PFSK-1 (cell line): Measurements from ENCODE around the gene DOK5.

ENCODE experiments used
- POLR2AphosphoS5 ChIP-seq: IDR thresholded peaks from 2 replicates; pipeline ENCODE4 v1.6.1; 2012; ENCODE audit warnings: low read depth, mild to moderate bottlenecking, control low read depth, low read length, moderate library complexity
- REST ChIP-seq, 2 experiments: IDR thresholded peaks; 2 replicates each; pipeline versions ENCODE4 v1.6.1 to v1.8.0; 2011 to 2012; ENCODE audit warnings: low read depth in 2 of 2, low read length in 2 of 2, control low read depth in 1 of 2, inconsistent platforms in 1 of 2, mild to moderate bottlenecking in 1 of 2, moderate library complexity in 1 of 2; ENCODE audit not compliant: insufficient read depth in 1 of 2
- TAF1 ChIP-seq: IDR thresholded peaks from 2 replicates; pipeline ENCODE4 v1.6.1; 2012; ENCODE audit warnings: low read length, control low read depth, borderline replicate concordance; ENCODE audit not compliant: insufficient read depth

DNA sequence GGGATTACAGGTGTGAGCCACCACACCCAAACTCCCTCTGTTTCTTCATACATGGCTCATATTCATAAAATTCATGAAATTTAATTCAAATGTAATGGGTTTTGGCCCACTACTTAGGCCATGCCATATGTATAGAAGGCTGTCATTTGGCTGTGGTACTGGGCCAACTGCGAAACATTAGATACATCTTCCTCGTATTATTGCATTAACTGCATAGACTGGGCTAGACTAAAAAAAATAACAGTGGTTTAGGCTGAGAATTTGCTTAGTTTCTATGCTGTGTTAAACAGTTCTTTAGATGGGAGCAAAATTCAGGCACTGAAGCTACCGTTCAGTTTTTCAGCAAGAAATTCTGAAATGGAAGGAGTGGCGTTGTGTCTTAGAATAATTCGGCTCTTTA is 133.6 kb downstream of the DOK5 start:
- TF ChIP-seq REST (IDR thresholded peaks at IDR 0.05; ENCODE audit: insufficient read depth in 1 of 2, low read depth in 2 of 2, low read length in 2 of 2): no peak
- TF ChIP-seq TAF1: no peak
- no peak for TF ChIP-seq POLR2AphosphoS5
